HepG2 (cell line): ENCODE results near the gene SCP2. TPM values are rescaled to one million over a fixed set of nuclear protein-coding genes. Genes with fewer than 3 reads are reported as not detected.

ENCODE experiments used
- ATF2 ChIP-seq: sonication (generic); formaldehyde crosslinking; IDR thresholded peaks from 2 replicates; pipeline ENCODE4 v1.4.0; 2020; ENCODE audit warnings: missing genetic modification reagents
- HDAC1 ChIP-seq: sonication (generic); formaldehyde crosslinking; IDR thresholded peaks from 2 replicates; pipeline ENCODE4 v1.5.1; 2020; ENCODE audit warnings: mild to moderate bottlenecking, missing genetic modification reagents
- MNT ChIP-seq: fragments of 450-650 bp; IDR thresholded peaks from 2 replicates; pipeline ENCODE4 v1.6.1; 2016
- POGZ ChIP-seq: sonication (generic); formaldehyde crosslinking; IDR thresholded peaks from 2 replicates; pipeline ENCODE4 v1.4.0; 2020; ENCODE audit warnings: mild to moderate bottlenecking, missing genetic modification reagents
- PRDM10 ChIP-seq: sonication (generic); formaldehyde crosslinking; IDR thresholded peaks from 2 replicates; pipeline ENCODE4 v1.4.0; 2020; ENCODE audit warnings: low read depth, missing genetic modification reagents
- ZFP36 ChIP-seq: fragments of 150-350 bp; IDR thresholded peaks from 2 replicates; pipeline ENCODE4 v1.6.1; 2018; ENCODE audit warnings: borderline replicate concordance, low read length, low read depth; ENCODE audit not compliant: partially characterized antibody
- ZNF432 ChIP-seq: sonication (generic); formaldehyde crosslinking; IDR thresholded peaks from 2 replicates; pipeline ENCODE4 v1.5.0; 2020; ENCODE audit warnings: missing genetic modification reagents, mild to moderate bottlenecking, borderline replicate concordance
- ZNF598 ChIP-seq: sonication (generic); formaldehyde crosslinking; IDR thresholded peaks from 2 replicates; pipeline ENCODE4 v1.5.1; 2020; ENCODE audit warnings: mild to moderate bottlenecking, missing genetic modification reagents, borderline replicate concordance
- polyA plus RNA-seq, 8 experiments: library from polyadenylated mRNA; depleted of rRNA in 3 of 8; stranded (reverse) in 7 of 8; unstranded in 1 of 8; fragments of >200 nt; fragmentation: Illumina TruSeq in 4 of 8; extraction: Trizol in 4 of 8; gene quantifications; 2 replicates each; pipeline versions ENCODE4 v1.2.1 to v1.2.3, GENCODE V29; 2011 to 2016; ENCODE audit warnings: low read depth in 4 of 8, missing spikeins in 1 of 8, mixed read lengths in 1 of 8; ENCODE audit not compliant: insufficient read depth in 1 of 8
- total RNA-seq, 5 experiments: library from RNA; depleted of rRNA; stranded (reverse); fragments of >200 nt; fragmentation: Illumina TruSeq; extraction: Trizol; gene quantifications; 2 replicates each; pipeline ENCODE4 v1.2.3, GENCODE V29; 2016; ENCODE audit warnings: low read depth in 1 of 5
- TF ChIP-seq, protein P1 (sequence below): sonication (generic); formaldehyde crosslinking; IDR thresholded peaks from 2 replicates; pipeline ENCODE4 v1.4.0; 2020; ENCODE audit warnings: missing genetic modification reagents
- TF ChIP-seq, protein P2 (sequence below): IDR thresholded peaks from 2 replicates; pipeline ENCODE4 v1.6.1; 2012; ENCODE audit warnings: low read depth, low read length, improper control_type of control experiment
- TF ChIP-seq, protein P3 (sequence below): sonication (generic); formaldehyde crosslinking; IDR thresholded peaks from 2 replicates; pipeline ENCODE4 v1.9.0; 2021; ENCODE audit warnings: missing genetic modification reagents, borderline replicate concordance

SCP2 gene
- total and polyA plus RNA-seq, 2 of the 13 experiments (the other 11 are each of a cell fraction or from before 2014, with no cell fraction given) = 59.0 to 133 TPM

GRCh38 chr1:53092659-53093450 lies 165.8 kb downstream of the SCP2 start (continued):
- TF ChIP-seq, protein P1, sequence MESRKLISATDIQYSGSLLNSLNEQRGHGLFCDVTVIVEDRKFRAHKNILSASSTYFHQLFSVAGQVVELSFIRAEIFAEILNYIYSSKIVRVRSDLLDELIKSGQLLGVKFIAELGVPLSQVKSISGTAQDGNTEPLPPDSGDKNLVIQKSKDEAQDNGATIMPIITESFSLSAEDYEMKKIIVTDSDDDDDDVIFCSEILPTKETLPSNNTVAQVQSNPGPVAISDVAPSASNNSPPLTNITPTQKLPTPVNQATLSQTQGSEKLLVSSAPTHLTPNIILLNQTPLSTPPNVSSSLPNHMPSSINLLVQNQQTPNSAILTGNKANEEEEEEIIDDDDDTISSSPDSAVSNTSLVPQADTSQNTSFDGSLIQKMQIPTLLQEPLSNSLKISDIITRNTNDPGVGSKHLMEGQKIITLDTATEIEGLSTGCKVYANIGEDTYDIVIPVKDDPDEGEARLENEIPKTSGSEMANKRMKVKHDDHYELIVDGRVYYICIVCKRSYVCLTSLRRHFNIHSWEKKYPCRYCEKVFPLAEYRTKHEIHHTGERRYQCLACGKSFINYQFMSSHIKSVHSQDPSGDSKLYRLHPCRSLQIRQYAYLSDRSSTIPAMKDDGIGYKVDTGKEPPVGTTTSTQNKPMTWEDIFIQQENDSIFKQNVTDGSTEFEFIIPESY = peak; percentile 89
- TF ChIP-seq ATF2 (CRISPR knock-in tag) (no peak), POGZ (CRISPR knock-in tag) (peak; percentile 61), ZFP36 (no peak), ZNF598 (CRISPR knock-in tag) (no peak), HDAC1 (CRISPR knock-in tag) (peak; percentile 39; the same call in 1 of the 2 replicates), MNT (no peak), ZNF432 (CRISPR knock-in tag) (no peak), PRDM10 (CRISPR knock-in tag) (no peak)
- TF ChIP-seq, protein P2, sequence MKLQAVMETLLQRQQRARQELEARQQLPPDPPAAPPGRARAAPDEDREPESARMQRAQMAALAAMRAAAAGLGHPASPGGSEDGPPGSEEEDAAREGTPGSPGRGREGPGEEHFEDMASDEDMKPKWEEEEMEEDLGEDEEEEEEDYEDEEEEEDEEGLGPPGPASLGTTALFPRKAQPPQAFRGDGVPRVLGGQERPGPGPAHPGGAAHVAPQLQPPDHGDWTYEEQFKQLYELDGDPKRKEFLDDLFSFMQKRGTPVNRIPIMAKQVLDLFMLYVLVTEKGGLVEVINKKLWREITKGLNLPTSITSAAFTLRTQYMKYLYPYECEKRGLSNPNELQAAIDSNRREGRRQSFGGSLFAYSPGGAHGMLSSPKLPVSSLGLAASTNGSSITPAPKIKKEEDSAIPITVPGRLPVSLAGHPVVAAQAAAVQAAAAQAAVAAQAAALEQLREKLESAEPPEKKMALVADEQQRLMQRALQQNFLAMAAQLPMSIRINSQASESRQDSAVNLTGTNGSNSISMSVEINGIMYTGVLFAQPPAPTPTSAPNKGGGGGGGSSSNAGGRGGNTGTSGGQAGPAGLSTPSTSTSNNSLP = no peak
- TF ChIP-seq, protein P3, sequence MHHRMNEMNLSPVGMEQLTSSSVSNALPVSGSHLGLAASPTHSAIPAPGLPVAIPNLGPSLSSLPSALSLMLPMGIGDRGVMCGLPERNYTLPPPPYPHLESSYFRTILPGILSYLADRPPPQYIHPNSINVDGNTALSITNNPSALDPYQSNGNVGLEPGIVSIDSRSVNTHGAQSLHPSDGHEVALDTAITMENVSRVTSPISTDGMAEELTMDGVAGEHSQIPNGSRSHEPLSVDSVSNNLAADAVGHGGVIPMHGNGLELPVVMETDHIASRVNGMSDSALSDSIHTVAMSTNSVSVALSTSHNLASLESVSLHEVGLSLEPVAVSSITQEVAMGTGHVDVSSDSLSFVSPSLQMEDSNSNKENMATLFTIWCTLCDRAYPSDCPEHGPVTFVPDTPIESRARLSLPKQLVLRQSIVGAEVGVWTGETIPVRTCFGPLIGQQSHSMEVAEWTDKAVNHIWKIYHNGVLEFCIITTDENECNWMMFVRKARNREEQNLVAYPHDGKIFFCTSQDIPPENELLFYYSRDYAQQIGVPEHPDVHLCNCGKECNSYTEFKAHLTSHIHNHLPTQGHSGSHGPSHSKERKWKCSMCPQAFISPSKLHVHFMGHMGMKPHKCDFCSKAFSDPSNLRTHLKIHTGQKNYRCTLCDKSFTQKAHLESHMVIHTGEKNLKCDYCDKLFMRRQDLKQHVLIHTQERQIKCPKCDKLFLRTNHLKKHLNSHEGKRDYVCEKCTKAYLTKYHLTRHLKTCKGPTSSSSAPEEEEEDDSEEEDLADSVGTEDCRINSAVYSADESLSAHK (CRISPR knock-in tag) = no peak
